GM19455 (cell line): Measurements from ENCODE around the gene PCDHGB1.
A peak's percentile ranks its signal among the peaks of the same experiment; 100 is the strongest.
"Not testable (repeated sequence)": the region's sequence is repeated elsewhere in the genome, so short reads cannot be mapped to it uniquely, and the experiment has no call there.

Experiments used
- ATAC-seq: cut with Tn5 transposase; IDR thresholded peaks from one replicate; pipeline ENCODE4 v1.9.1; 2021; ENCODE audit not compliant: unreplicated experiment

The PCDHGB1 gene

DNA sequence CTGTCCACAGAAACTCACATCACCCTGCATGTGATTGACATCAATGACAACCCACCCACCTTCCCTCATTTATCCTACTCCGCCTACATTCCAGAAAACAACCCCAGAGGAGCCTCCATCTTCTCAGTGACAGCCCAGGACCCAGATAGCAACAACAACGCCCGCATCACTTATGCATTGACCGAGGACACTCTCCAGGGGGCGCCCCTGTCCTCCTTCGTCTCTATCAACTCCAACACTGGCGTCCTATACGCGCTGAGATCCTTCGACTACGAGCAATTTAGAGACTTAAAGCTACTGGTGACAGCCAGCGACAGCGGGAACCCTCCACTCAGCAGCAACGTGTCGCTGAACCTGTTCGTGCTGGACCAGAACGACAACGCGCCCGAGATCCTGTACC lies 4.6 kb upstream of the PCDHGB1 start:
- no peak for ATAC-seq

DNA sequence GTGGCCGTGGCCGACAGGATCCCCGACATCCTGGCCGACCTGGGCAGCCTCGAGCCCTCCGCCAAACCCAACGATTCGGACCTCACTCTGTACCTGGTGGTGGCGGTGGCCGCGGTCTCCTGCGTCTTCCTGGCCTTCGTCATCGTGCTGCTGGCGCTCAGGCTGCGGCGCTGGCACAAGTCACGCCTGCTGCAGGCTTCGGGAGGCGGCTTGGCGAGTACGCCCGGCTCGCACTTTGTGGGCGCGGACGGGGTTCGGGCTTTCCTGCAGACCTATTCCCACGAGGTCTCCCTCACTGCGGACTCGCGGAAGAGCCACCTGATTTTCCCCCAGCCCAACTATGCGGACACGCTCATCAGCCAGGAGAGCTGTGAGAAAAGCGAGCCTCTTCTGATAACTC lies 3.9 kb upstream of the PCDHGB1 start:
- ATAC-seq = not testable (repeated sequence)

DNA sequence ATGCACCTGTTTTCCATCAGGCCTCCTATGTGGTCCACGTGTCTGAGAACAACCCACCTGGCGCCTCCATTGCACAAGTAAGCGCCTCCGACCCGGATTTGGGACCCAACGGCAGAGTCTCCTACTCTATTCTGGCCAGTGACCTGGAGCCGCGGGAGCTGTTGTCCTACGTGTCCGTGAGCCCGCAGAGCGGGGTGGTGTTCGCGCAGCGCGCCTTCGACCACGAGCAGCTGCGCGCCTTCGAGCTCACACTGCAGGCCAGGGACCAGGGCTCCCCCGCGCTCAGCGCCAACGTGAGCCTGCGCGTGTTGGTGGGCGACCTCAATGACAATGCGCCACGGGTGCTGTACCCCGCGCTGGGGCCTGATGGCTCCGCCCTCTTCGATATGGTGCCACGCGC lies 1.7 kb downstream of the PCDHGB1 start:
- ATAC-seq = no peak

DNA sequence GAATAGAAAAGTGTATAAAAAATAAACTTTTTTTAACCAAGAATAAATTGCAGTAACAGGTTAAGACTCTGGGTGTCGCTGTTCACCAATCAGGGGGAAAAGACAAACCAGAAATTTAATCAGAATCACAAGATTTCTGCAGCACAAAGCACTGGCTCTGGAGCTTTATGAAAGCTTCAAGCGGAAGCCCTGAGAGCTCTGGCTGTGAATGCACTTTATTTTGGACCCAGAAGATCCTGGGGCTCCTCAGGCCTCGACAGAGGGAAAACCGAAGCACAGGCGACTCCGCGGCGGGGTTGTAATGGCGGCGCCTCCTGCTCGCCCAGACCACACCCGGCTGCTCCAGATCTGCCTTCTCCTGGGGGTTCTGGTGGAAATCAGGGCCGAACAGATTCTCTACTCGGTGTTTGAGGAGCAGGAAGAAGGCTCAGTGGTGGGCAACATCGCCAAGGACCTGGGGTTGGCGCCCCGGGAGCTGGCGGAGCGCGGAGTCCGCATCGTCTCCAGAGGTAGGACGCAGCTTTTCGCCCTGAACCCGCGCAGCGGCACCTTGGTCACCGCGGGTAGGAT lies 5.1 kb downstream of the PCDHGB1 start, which contains the start of gene PCDHGA4:
Gene PCDHGA4, plus strand, starts transcription at position 122 of the 570 bp plus-strand sequence. Its CDS starts 87 bp downstream, at position 209.
- ATAC-seq = no peak

DNA sequence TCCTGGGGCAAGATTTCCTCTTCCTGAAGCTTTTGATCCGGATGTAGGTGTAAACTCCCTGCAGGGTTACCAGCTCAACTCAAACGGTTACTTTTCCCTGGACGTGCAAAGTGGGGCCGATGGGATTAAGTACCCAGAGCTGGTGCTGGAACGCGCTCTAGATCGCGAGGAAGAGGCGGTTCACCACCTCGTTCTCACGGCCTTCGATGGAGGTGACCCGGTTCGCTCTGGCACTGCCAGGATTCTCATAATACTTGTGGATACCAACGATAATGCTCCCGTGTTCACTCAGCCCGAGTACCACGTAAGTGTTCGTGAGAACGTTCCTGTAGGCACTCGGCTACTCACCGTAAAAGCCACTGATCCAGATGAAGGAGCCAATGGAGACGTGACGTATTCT lies 5.7 kb downstream of the PCDHGB1 start:
- ATAC-seq = no peak

DNA sequence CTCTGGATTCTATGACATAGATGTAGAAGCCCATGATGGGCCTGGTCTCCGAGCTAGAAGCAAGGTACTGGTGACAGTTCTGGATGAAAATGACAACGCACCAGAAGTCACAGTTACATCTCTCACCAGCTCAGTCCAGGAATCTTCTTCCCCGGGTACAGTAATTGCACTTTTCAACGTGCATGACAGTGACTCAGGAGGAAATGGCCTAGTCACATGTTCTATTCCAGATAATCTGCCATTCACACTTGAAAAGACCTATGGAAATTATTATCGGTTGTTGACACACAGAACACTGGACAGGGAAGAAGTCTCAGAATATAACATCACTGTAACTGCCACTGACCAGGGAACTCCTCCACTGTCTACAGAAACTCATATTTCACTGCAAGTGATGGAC lies 6.2 kb downstream of the PCDHGB1 start:
- ATAC-seq = no peak

- no peak for ATAC-seq
Measured at GRCh38 chr5:141356950-141357349, 7.1 kb downstream of the PCDHGB1 start.

DNA sequence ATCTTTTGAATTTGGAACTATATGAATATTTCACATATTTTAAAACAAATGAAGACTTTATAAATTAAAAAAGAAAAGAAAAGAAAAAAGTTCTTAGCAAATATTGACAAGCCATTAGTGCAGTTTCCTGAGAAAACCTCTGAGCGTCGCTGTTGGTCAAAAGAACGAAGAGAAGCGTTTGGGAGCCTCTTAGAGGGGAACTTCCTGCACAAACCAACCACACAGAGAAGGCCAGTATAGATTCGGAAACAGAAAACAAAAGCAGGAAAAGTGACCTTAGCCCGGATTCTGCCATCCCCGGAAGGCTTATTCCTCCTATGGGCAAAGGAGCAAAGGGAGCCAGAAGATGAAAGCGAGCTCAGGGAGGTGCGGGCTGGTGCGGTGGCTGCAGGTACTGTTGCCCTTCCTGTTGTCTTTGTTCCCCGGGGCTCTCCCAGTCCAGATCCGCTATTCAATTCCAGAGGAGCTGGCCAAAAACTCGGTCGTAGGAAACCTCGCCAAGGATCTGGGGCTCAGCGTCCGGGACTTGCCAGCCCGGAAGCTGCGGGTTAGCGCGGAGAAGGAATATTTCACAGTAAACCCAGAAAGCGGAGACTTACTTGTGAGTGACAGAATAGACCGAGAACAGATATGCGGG lies 10.0 kb downstream of the PCDHGB1 start, which contains the start of gene PCDHGB2:
Gene PCDHGB2, plus strand, starts transcription at position 205 of the 637 bp plus-strand sequence. Its CDS starts 142 bp downstream, at position 347.
- no peak for ATAC-seq

- ATAC-seq = no peak
Measured at GRCh38 chr5:141360685-141361084, 10.8 kb downstream of the PCDHGB1 start.

- ATAC-seq = no peak
Measured at GRCh38 chr5:141362719-141363118, 12.8 kb downstream of the PCDHGB1 start.

DNA sequence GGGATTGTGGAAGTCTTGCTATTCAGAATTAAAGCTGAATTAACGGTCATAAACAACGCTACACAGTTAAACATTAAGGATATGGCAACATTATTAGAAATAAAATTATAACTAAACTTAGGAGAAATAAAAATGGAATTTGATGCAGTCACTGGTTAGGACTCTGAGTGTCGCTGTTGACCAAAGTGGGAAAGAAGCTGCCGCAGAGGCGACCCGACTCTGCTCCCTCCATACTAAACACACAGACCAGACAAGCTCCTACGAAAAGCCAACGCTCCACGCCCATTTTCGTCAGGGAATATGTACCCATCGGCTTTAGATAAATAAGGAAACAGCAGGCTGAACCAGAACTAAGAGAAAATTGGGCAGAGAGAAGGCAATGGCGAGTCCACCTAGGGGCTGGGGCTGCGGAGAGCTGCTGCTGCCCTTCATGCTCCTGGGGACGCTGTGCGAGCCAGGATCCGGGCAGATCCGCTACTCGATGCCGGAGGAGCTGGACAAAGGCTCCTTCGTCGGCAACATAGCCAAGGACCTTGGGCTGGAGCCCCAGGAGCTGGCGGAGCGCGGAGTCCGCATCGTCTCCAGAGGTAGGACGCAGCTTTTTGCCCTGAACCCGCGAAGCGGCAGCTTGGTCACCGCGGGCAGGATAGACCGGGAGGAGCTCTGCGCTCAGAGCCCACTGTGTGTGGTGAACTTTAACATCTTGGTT lies 14.2 kb downstream of the PCDHGB1 start, which contains the start of gene PCDHGA5:
Gene PCDHGA5, plus strand, starts transcription at position 211 of the 709 bp plus-strand sequence. Its CDS starts 169 bp downstream, at position 380.
- ATAC-seq = no peak

GRCh38 chr5:141366016-141366896 lies 16.4 kb downstream of the PCDHGB1 start:
- no peak for ATAC-seq

DNA sequence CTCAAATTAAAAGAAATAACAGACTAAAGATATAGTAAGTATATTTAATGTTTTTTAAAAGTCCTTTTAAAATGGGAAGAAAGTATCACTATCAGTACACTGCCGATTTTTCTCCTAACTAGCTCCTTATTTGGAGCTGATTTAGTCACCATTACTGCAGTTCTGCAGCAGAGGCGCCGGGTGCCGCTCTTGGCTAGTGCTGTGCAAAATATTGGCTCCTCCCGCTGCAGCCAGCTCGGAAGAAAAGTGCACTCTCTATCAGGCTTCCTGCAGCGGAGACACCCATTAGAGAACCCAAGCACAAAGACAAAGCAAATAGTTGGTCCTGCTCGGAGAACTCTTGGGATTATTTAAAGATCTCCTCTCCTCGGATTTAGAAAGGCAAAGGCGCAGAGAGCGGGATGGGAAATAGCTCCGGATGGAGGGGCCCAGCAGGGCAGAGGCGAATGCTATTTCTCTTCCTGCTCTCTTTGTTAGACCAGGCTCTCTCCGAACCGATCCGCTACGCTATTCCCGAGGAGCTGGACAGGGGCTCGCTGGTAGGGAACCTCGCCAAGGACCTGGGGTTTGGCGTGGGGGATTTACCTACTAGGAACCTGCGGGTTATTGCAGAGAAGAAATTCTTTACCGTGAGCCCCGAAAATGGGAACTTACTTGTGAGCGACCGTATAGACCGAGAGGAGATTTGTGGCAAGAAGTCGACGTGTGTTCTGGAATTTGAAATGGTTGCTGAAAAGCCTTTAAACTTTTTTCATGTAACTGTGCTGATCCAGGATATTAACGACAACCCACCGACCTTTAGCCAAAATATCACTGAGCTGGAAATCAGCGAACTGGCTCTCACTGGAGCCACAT lies 20.3 kb downstream of the PCDHGB1 start, which contains the start of gene PCDHGB3:
Gene PCDHGB3, plus strand, starts transcription at position 249 of the 855 bp plus-strand sequence. Its CDS starts 153 bp downstream, at position 402.
- peak; percentile 98 for ATAC-seq

GRCh38 chr5:141371572-141372475 lies 21.9 kb downstream of the PCDHGB1 start:
- ATAC-seq = no peak

DNA sequence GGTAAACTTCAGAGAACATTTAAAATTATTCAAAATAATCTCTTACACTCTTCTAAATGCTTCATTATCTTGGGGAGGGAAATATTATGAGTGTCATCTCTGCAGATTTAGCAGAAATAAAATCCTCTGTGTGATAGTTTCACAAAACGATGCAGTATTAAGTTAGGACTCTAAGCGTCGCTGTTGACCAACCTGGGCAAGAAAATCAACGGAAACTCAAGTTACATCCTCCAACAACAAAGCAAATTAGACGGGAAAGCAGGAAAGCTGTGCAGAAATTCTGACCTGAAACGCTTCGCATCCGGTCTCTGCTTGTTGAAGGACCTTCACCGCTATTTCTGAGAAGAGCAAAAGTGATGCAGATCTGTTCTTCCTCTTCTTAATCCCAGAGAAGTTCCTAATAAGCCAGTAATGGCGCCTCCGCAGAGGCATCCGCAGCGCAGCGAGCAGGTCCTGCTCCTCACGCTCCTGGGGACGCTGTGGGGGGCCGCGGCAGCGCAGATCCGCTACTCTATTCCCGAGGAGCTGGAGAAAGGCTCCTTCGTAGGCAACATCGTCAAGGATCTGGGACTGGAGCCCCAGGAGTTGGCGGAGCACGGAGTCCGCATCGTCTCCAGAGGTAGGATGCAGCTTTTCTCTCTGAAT lies 23.9 kb downstream of the PCDHGB1 start, which contains the start of gene PCDHGA6:
Gene PCDHGA6, plus strand, starts transcription at position 219 of the 645 bp plus-strand sequence. Its CDS starts 193 bp downstream, at position 412.
- no peak for ATAC-seq

DNA sequence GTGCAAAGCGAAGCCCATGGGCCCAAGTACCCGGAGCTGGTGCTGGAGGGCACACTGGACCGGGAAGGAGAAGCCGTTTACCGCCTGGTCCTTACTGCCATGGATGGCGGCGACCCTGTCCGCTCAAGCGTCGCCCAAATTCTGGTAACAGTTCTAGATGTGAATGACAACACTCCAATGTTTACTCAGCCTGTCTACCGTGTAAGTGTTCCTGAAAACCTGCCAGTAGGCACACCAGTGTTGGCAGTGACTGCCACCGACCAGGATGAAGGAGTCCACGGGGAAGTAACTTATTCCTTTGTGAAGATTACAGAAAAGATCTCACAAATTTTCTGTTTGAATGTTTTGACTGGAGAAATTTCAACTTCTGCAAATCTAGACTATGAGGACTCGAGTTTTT lies 24.7 kb downstream of the PCDHGB1 start:
- ATAC-seq = no peak

DNA sequence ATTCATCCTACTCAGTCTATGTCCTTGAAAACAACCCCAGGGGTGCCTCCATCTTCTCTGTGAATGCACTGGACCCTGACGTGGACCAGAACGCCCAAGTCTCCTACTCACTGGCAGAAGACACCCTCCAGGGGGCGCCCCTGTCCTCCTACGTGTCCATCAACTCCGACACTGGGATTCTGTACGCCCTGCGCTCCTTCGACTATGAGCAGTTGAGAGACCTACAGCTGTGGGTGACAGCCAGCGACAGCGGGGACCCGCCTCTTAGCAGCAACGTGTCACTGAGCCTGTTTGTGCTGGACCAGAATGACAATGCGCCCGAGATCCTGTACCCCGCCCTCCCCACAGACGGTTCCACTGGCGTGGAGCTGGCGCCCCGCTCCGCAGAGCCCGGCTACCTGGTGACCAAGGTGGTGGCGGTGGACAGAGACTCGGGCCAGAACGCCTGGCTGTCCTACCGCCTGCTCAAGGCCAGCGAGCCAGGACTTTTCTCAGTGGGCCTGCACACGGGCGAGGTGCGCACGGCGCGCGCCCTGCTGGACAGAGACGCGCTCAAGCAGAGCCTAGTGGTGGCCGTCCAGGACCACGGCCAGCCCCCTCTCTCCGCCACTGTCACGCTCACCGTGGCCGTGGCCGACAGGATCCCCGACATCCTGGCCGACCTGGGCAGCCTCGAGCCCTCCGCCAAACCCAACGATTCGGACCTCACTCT lies 25.7 kb downstream of the PCDHGB1 start:
- not testable (repeated sequence) for ATAC-seq
